Measurements from ENCODE around the gene SNRNP25.

Gene SNRNP25

DNA sequence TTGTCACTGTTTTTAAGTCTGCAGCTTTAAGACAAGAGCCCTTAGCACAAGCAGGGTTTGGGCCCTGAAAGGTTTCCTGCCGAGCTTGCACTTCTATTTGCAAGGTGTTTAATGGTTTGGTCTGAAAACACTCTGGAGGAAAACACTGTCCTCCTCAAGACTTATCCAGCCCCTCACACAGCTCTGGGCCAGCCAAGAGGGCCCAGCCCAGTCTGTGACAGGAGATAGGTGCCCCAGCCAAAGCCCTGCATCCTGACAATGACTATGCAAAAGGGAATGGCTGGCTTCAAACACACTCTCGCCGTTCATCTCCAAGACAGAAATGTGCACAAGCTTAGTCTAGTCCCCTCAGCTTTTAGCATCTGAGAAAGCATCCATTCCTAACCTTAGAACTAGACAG lies 51.3 kb downstream of the SNRNP25 start:
- DNase-seq = no peak

DNA sequence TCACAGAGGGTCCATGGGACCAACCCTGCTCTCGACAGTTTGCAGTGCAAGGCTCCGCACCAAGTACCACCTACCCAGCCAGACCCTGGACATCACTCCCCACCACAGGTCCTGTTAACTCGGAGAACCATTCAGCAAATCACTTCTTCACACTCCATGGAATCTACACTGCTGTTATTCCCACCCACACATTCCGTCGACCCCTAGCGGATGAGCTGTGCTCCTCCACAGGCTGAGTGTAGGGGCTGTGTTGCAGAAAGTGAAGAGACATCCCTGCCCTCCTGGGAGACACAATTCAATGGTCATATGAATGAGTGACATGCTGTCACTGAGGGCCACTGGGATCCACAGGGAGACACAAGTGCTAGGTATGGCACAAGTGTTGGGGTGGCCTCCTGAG lies 51.9 kb downstream of the SNRNP25 start:
- DNase-seq = no peak

DNA sequence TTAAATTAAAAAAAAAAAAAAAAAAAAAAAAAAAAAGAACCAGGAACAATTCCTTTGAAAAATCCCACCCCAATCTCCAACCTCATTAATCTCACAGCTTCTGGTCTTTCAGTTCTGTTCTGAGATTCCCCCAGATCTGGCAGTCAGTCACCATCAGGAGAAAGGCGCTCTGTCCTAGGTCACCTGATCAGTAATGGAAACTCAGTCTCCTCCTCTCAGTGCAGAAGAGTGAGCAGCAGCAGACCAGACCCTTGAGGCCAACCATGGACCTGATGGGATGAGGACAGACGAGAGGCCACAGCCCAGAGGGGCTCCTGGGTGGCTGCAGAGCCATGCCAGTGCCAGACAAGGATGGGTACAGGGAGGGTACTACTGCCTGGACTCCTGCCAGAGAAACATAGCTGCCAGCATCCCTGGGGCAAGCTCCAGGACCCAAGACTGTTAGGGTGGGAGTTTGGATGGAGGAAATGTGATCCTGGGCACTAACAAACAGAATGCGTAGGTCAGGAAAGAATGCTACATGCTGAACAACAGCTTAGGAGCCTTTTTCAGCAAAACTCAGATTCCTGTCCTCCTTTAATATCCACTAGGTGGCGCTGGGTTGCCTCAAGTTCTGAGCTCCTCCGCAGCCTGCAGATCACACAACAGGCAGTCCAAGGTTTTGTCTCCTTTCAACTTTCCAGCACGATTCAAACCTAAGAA lies 53.1 kb downstream of the SNRNP25 start:
- no peak for DNase-seq

Data from activated CD4-positive, CD25-positive, alpha-beta regulatory T cell treated with anti-CD3 and anti-CD28 coated beads, Interleukin-2, amount 50 U/mL, for 72 hours (primary cell).